CD4-positive, alpha-beta T cell (primary cell): Measurements from ENCODE around the gene VEGFA. TPM values are rescaled to one million over a fixed set of nuclear protein-coding genes. Genes with fewer than 3 reads are reported as not detected.
A peak's percentile ranks its signal among the peaks of the same experiment; 100 is the strongest.

Experiments
- ATAC-seq: fragments of 200-7000 bp; cut with Tn5 transposase; one replicate; pipeline ENCODE4 v1.10.0; 2022; ENCODE audit warnings: mild to moderate bottlenecking; ENCODE audit not compliant: poor library complexity
- CTCF ChIA-PET: fragments of 350-600 bp; sonication (Branson Sonifier 250); formaldehyde crosslinking; loops from one replicate; lab custom pipeline; 2021; ENCODE audit warnings: antibody characterized with exemption, inconsistent platforms; lab: Charles Lee
- POLR2A ChIA-PET: fragments of 350-600 bp; sonication (Branson Sonifier 250); formaldehyde crosslinking; loops from one replicate; lab custom pipeline; 2021; ENCODE audit warnings: antibody characterized with exemption, inconsistent platforms; lab: Charles Lee
- DNase-seq, 14 experiments: peaks; one replicate each; pipeline ENCODE4 v3.0.0-alpha.2; 2013 to 2020; ENCODE audit warnings: mixed read lengths in 2 of 14
- H3K27ac ChIP-seq, 2 donors: one replicate each; pipeline versions ENCODE4 v1.5.1 to v1.7.0; 2013; ENCODE audit warnings: low read length in 2 of 2, low read depth in 1 of 2, mild to moderate bottlenecking in 1 of 2
- H3K27me3 ChIP-seq, 2 experiments: 1 replicate in 1 of 2; 2 replicates in 1 of 2; pipeline versions ENCODE4 v1.6.1 to v1.7.0; 2013; ENCODE audit warnings: low read length in 2 of 2, control low read depth in 1 of 2, mild to moderate bottlenecking in 1 of 2, moderate library complexity in 1 of 2; ENCODE audit not compliant: insufficient read depth in 2 of 2, control insufficient read depth in 1 of 2
- H3K36me3 ChIP-seq: one replicate; pipeline ENCODE4 v1.6.1; 2013; ENCODE audit warnings: low read length, control low read depth; ENCODE audit not compliant: insufficient read depth
- H3K4me1 ChIP-seq: one replicate; pipeline ENCODE4 v1.6.1; 2013; ENCODE audit warnings: low read length, control low read depth; ENCODE audit not compliant: insufficient read depth
- H3K4me3 ChIP-seq: one replicate; pipeline ENCODE4 v1.5.1; 2013; ENCODE audit warnings: mild to moderate bottlenecking, low read length, moderate library complexity
- H3K9me3 ChIP-seq, 2 experiments: 1 replicate in 1 of 2; 2 replicates in 1 of 2; pipeline versions ENCODE4 v1.6.1 to v1.7.0; 2013; ENCODE audit warnings: low read length in 2 of 2, mild to moderate bottlenecking in 2 of 2, control low read depth in 1 of 2, moderate library complexity in 1 of 2; ENCODE audit not compliant: control insufficient read depth in 1 of 2, insufficient read depth in 1 of 2
- H3K27ac Mint-ChIP-seq: one replicate; pipeline ENCODE4 v1.8.0; 2020; ENCODE audit warnings: mixed read lengths
- H3K27me3 Mint-ChIP-seq: one replicate; pipeline ENCODE4 v1.8.0; 2021; ENCODE audit warnings: mixed read lengths
- H3K36me3 Mint-ChIP-seq: one replicate; pipeline ENCODE4 v1.8.0; 2021; ENCODE audit warnings: low read depth, mixed read lengths
- H3K4me1 Mint-ChIP-seq: one replicate; pipeline ENCODE4 v1.8.0; 2021; ENCODE audit warnings: low read depth, mixed read lengths
- H3K4me3 Mint-ChIP-seq: one replicate; pipeline ENCODE4 v1.8.0; 2020; ENCODE audit warnings: mild to moderate bottlenecking, mixed read lengths
- H3K9me3 Mint-ChIP-seq: one replicate; pipeline ENCODE4 v1.8.0; 2020; ENCODE audit warnings: mixed read lengths
- intact Hi-C, 2 experiments: fragments of 100-400 bp; cut with DNase I in 1 of 2; cut with micrococcal nuclease in 1 of 2; formaldehyde crosslinking; loops; one replicate each; pipeline versions ENCODE4 v1.15.1 to v1.9.0; 2023 to 2025; cut with DNase I, micrococcal nuclease
- total RNA-seq, 174 experiments: library from RNA in 2 of 174; stranded (reverse) in 2 of 174; gene quantifications; one replicate each; pipeline ENCODE4 v1.2.3 and lab custom pipeline; 2021 to 2026
- TF ChIP-seq, protein P1 (sequence below): fragments of 200-600 bp; IDR thresholded peaks from one replicate; pipeline ENCODE4 v1.8.0; 2022; ENCODE audit warnings: antibody characterized with exemption, mild to moderate bottlenecking

Gene VEGFA
- total RNA-seq, 2 experiments from 2014 or later: 3.5 to 3.7 TPM

DNA sequence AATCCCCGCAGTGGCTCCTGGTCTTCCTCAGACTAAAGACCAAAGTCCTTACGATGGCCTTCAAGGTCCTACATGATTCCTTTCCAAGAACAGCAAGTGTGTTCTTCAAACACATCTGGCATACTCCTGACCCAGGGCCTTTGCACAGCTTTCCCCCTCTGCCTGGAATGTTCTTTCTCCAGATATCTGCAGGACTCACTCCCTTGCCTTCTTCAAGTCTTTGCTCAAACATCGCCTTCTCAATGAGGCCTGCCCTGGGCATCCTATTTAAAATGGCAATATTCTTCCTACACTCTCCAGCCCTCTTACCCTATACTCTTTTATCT is 30.2 kb downstream of the VEGFA start:
- Histone ChIP-seq H3K9me3 (no peaks in the 10 kb centered on the region), H3K4me1 (peaks cover 13% of the 10 kb centered on the region), H3K36me3 (no peaks in the 10 kb centered on the region), H3K4me3 (no peak overlapping the region), H3K27me3 (no peaks in the 10 kb centered on the region), H3K27ac (no peak overlapping the region)
- Mint-ChIP-seq H3K27ac (no peak overlapping the region), H3K4me1 (no peaks in the 10 kb centered on the region), H3K36me3 (no peaks in the 10 kb centered on the region), H3K4me3 (no peak overlapping the region), H3K9me3 (no peaks in the 10 kb centered on the region), H3K27me3 (no peaks in the 10 kb centered on the region)
- ChIA-PET POLR2A (no interaction called here), CTCF (no interaction called here)
- DNase-seq: no peak
- intact Hi-C loops: no loop called here
- TF ChIP-seq, protein P1, sequence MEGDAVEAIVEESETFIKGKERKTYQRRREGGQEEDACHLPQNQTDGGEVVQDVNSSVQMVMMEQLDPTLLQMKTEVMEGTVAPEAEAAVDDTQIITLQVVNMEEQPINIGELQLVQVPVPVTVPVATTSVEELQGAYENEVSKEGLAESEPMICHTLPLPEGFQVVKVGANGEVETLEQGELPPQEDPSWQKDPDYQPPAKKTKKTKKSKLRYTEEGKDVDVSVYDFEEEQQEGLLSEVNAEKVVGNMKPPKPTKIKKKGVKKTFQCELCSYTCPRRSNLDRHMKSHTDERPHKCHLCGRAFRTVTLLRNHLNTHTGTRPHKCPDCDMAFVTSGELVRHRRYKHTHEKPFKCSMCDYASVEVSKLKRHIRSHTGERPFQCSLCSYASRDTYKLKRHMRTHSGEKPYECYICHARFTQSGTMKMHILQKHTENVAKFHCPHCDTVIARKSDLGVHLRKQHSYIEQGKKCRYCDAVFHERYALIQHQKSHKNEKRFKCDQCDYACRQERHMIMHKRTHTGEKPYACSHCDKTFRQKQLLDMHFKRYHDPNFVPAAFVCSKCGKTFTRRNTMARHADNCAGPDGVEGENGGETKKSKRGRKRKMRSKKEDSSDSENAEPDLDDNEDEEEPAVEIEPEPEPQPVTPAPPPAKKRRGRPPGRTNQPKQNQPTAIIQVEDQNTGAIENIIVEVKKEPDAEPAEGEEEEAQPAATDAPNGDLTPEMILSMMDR: no peak
- no peak for ATAC-seq

DNA sequence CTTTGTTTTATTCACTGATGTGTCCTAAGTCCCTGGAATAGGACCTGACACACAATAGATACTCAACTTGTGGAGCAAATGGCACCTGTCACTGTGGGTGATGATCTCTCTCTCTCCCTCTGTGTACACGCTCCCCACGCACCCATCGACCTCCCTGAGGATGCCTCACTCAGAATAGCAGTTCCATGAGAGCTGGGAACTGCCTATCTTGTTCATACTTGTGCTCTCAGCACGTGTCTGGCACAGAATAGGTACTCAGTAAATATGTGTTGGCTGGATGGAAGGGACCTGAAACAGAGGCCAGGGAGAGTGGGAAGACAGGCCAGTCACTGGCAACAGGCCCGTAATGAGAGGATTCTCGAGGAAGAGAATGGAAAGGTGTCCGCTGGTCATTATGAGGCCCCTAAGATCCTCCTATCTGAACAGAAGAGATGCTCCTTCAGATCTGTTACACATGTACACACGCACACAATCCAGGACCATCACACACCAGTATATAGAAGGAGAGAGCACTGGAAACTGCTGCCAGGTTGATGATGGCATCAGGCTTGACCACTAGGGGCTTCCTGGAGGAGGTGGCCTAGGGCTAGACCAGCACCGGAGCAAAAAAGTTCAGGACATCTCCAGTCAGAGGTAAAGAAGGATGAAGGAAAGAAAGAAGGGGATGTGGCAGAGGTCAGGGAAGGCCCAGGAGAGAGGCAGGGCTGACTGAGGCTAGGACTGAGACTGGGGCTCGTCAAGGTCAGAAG is 30.9 kb downstream of the VEGFA start:
- Histone ChIP-seq H3K27ac (no peak overlapping the region), H3K27me3 (no peaks in the 10 kb centered on the region), H3K36me3 (no peaks in the 10 kb centered on the region), H3K4me1 (peaks cover 13% of the 10 kb centered on the region), H3K4me3 (no peak overlapping the region), H3K9me3 (no peaks in the 10 kb centered on the region)
- intact Hi-C loops: no loop called here
- Mint-ChIP-seq H3K9me3 (no peaks in the 10 kb centered on the region), H3K36me3 (no peaks in the 10 kb centered on the region), H3K27ac (no peak overlapping the region), H3K4me3 (no peak overlapping the region), H3K27me3 (no peaks in the 10 kb centered on the region), H3K4me1 (no peaks in the 10 kb centered on the region)
- ChIA-PET POLR2A (no interaction called here), CTCF (no interaction called here)
- no peak for ATAC-seq
- DNase-seq: no peak
- TF ChIP-seq, protein P1: no peak

DNA sequence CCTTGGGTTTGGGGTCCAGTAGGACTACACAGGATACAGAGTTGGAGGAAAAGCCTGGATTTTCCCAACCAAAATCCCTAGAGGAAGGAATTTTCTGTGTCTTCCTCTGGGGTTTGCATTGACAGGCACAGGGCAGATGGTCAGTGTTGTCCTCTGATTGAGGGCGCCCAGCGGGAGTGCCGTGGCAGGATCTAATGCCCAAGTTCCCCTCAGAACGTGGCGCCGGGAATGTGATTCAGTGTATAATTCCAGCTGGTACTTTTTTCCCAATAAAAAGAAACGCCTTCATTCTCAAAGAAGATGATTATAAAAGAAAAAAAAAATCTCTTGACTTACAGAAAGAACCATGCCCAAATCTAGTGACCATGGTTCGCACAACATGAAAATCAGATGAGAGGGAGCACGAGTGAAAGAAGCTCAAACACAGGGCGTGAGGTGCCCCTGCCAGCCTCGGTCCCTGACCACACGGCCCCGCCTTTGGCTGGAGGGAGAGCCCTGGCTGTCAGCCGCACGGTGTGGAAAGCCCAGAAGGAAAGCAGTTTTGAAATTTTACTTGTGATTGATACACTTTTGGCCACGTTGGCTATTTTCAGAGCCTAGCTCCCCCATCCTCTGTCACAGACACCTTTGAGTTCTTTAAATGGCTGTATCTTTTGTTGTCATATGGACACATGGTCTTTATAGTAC is 31.6 kb downstream of the VEGFA start:
- Histone ChIP-seq H3K27me3 (no peaks in the 10 kb centered on the region), H3K27ac (no peak overlapping the region), H3K4me3 (no peak overlapping the region), H3K4me1 (peaks cover 13% of the 10 kb centered on the region), H3K9me3 (no peaks in the 10 kb centered on the region), H3K36me3 (no peaks in the 10 kb centered on the region)
- intact Hi-C loops: no loop called here
- Mint-ChIP-seq H3K36me3 (no peaks in the 10 kb centered on the region), H3K4me3 (no peak overlapping the region), H3K9me3 (no peaks in the 10 kb centered on the region), H3K27ac (no peak overlapping the region), H3K27me3 (no peaks in the 10 kb centered on the region), H3K4me1 (no peaks in the 10 kb centered on the region)
- ATAC-seq (no peak), DNase-seq (peak in 2 of 14 experiments; percentile 23 to 34)
- ChIA-PET POLR2A (no interaction called here), CTCF (no interaction called here)
- TF ChIP-seq, protein P1: no peak
